Measurements from ENCODE around the gene ATP2C1. TPM values are rescaled to one million over a fixed set of nuclear protein-coding genes. Genes with fewer than 3 reads are reported as not detected.

The ATP2C1 gene
- total and polyA plus RNA-seq, 2 of the 13 experiments (the other 11 are each of a cell fraction or from before 2014, with no cell fraction given): 32.4 to 37.6 TPM

DNA sequence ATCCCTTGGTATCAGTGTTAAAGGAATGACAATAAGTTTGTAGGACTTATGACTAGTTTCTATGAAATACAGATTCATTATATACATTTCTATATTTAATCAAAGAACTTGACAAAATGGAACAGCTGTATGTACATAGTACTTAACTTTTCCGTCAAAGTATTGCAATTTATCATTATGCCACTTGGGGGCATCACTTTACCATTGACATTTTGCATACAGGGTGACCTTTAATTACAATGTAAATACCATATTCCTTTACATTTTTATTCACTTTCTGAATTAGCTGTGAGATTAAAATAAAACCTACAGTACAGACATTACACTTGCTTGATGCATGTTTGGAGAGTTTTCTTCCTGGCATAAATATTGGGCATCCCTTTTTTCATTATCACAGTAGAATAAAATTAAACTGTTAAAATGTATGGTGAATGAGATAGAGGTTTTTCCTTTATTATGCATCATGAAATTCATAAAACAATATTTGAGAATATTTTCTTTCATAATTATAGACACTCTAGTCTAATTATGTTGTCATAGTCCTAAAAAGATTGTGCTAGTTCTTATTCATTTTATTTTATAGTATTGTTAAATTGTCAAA, 139.7 kb downstream of the ATP2C1 start:
- no peak overlapping the region for H2AFZ ChIP-seq (ENCODE audit: low read length)
- peak; percentile 55; the same call in 2 of the 3 replicates for ATAC-seq
- no peaks in the 10 kb centered on the region for H3K79me2 ChIP-seq (ENCODE audit: insufficient read depth, low read length)
- FAIRE-seq: peak; percentile 55
- no peak overlapping the region for H3K9ac ChIP-seq (ENCODE audit: insufficient read depth, low read depth, low read length)
- H3K27me3 ChIP-seq (ENCODE audit: control insufficient read depth in 1 of 2, insufficient read depth in 2 of 2, low read length in 2 of 2): no peaks in the 10 kb centered on the region
- H3K36me3 ChIP-seq (replicated peaks in 1 of 2; ENCODE audit: control insufficient read depth in 1 of 2, insufficient read depth in 2 of 2, low read length in 2 of 2): no peaks in the 10 kb centered on the region
- BruUV-seq (replicated peaks): no TSS peak
- ChIA-PET POLR2A (no interaction called here), CTCF (ENCODE audit: low intra/inter-chr PET ratio, low total read pairs) (interaction anchor here (0.5 to 1.6 kb wide), 3 partner anchors 109 to 761 kb away, joined by 3 to 6 read pairs (median 4); no protein-coding TSS in a partner anchor)
- in situ Hi-C loops (cut with HindIII; ENCODE audit: extremely low pct_ligation_motif_present, low pct_unique_long_range_greater_than_20kb): loop anchor here (25.0 kb wide), 2 partner anchors 454 to 979 kb away; no protein-coding TSS in a partner anchor
- DNase-seq (ENCODE audit: low spot score): peak; percentile 43
- no peaks in the 10 kb centered on the region for H3K9me3 ChIP-seq (ENCODE audit: low read length)
- H3K27ac ChIP-seq (ENCODE audit: extremely low read length, insufficient read depth, low read length): no peak overlapping the region
- WGBS (ENCODE audit: low lambda C conversion rate): 6% methylated on average over 1 of the region's 1 CpG
- no peaks in the 10 kb centered on the region for H4K20me1 ChIP-seq (ENCODE audit: insufficient read depth, low read length)
- H3K4me3 ChIP-seq (replicated peaks in 1 of 3; ENCODE audit: insufficient read depth in 1 of 3, low read depth in 2 of 3, low read length in 3 of 3): no peak overlapping the region
- H3K4me1 ChIP-seq (ENCODE audit: insufficient read depth, low read length): no peaks in the 10 kb centered on the region
- intact Hi-C loops (cut with micrococcal nuclease; ENCODE audit: unreplicated experiment): loop anchor here (2.0 to 10.0 kb wide), 5 partner anchors 141 to 995 kb away; partner anchors contain the start of genes ATP2C1 and NUDT16
- no peak overlapping the region for H3K4me2 ChIP-seq (ENCODE audit: low read depth, low read length)
- TF ChIP-seq ARHGAP35 (CRISPR knock-in tag; IDR thresholded peaks at IDR 0.05; ENCODE audit: borderline replicate concordance) (no peak), ZNF18 (CRISPR knock-in tag; IDR thresholded peaks at IDR 0.05; ENCODE audit: insufficient replicate concordance) (no peak), HIVEP1 (CRISPR knock-in tag; IDR thresholded peaks at IDR 0.05) (no peak), ZNF264 (CRISPR knock-in tag; IDR thresholded peaks at IDR 0.05) (no peak), KMT2A (CRISPR knock-in tag; IDR thresholded peaks at IDR 0.05) (no peak), ZNF143 (CRISPR knock-in tag; IDR thresholded peaks at IDR 0.05) (no peak), ARNT (IDR thresholded peaks at IDR 0.05) (no peak), EHMT2 (IDR thresholded peaks at IDR 0.05; ENCODE audit: borderline replicate concordance, low read depth, low read length) (no peak), MIXL1 (CRISPR knock-in tag; IDR thresholded peaks at IDR 0.05) (peak; percentile 80), MIER2 (CRISPR knock-in tag; IDR thresholded peaks at IDR 0.05) (no peak), ZNF761 (CRISPR knock-in tag; conservative IDR thresholded peaks at IDR 0.05) (no peak), NBN (conservative IDR thresholded peaks at IDR 0.05) (no peak), NFATC3 (CRISPR knock-in tag; IDR thresholded peaks at IDR 0.05) (no peak), CREB1 (IDR thresholded peaks at IDR 0.05) (no peak), CREB1 (CRISPR knock-in tag; IDR thresholded peaks at IDR 0.05) (peak; percentile 27; the same call in 1 of the 2 replicates), ARID3A (IDR thresholded peaks at IDR 0.05; ENCODE audit: low read depth, low read length) (peak; percentile 42; the same call in 1 of the 2 replicates), ZNF230 (CRISPR knock-in tag; IDR thresholded peaks at IDR 0.05) (no peak)
- TF ChIP-seq, protein P1, sequence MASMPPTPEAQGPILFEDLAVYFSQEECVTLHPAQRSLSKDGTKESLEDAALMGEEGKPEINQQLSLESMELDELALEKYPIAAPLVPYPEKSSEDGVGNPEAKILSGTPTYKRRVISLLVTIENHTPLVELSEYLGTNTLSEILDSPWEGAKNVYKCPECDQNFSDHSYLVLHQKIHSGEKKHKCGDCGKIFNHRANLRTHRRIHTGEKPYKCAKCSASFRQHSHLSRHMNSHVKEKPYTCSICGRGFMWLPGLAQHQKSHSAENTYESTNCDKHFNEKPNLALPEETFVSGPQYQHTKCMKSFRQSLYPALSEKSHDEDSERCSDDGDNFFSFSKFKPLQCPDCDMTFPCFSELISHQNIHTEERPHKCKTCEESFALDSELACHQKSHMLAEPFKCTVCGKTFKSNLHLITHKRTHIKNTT (CRISPR knock-in tag; IDR thresholded peaks at IDR 0.05): no peak
- TF ChIP-seq, protein P2, sequence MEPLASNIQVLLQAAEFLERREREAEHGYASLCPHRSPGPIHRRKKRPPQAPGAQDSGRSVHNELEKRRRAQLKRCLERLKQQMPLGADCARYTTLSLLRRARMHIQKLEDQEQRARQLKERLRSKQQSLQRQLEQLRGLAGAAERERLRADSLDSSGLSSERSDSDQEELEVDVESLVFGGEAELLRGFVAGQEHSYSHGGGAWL (CRISPR knock-in tag; IDR thresholded peaks at IDR 0.05): no peak
- TF ChIP-seq, protein P3, sequence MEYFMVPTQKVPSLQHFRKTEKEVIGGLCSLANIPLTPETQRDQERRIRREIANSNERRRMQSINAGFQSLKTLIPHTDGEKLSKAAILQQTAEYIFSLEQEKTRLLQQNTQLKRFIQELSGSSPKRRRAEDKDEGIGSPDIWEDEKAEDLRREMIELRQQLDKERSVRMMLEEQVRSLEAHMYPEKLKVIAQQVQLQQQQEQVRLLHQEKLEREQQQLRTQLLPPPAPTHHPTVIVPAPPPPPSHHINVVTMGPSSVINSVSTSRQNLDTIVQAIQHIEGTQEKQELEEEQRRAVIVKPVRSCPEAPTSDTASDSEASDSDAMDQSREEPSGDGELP (IDR thresholded peaks at IDR 0.05; ENCODE audit: borderline replicate concordance, low read depth): peak; percentile 63
- TF ChIP-seq, protein P4, sequence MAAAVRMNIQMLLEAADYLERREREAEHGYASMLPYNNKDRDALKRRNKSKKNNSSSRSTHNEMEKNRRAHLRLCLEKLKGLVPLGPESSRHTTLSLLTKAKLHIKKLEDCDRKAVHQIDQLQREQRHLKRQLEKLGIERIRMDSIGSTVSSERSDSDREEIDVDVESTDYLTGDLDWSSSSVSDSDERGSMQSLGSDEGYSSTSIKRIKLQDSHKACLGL (CRISPR knock-in tag; IDR thresholded peaks at IDR 0.05): no peak

Measured in HepG2 (cell line).